NCI-H1694 treated with DMSO at 0.1 percent for 48 hours (cell line): ENCODE measurements around the gene CALCB.

Source experiments
- DNase-seq: peaks from one replicate; lab custom pipeline; 2025; lab: John Stamatoyannopoulos, UW

Gene CALCB

DNA sequence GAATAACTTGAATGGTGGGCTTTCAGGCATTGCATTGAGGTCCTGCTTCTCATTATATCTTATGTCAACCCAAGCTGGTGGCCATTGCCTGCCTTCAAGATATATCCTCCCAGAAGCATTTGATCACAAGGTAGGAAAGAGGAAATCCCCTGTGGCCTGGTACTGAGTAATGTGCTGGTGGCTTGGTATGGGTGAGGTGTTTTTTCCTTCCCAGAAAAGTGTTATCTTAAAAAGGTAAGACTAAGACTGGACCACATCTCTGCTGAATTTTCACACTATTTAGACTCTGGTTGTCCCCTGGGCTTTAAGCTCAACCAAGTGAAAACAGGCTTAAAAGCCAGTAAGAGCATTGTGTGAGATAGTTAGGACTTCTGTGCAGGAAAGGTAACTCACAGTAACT is 45.0 kb downstream of the CALCB start:
- no peak for DNase-seq

DNA sequence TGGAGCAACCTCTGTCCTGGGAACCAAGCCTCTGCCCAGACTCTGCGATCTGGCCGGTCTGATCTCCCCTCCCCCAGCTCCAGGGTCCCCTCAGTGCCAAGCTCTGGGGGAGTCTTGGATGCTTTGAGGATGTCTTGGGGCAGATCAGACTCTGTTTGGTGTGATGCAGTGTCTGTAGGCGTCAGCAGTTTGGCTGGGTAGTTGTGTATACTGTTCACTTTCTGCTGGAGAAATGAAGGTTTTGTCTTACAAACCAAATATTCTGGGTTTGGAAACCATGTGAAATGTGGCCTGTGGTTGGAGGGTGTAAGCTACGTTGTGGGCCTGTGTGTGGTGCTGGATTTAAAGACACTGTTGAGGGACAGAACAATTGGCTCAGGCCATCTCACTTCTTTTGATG is 46.0 kb downstream of the CALCB start:
- DNase-seq = no peak

DNA sequence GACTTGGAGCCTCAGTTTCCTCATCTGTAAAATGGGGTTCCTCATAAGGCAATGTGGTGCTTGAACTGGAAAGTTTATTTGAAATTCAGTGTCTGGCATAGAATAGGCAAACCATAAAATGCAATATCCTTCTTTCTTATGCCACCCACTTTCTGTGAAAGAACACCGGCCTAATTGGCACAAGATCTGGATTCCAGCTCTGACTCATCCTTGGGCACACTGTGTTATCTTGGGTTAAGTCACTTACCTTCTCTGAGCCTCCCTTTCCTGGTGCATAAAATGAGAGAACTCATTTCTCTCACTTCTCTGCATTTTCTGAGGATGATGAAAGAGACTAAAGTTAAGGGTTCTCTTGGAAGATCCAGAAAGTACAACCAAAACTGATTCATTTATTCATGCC is 46.4 kb downstream of the CALCB start:
- no peak for DNase-seq

DNA sequence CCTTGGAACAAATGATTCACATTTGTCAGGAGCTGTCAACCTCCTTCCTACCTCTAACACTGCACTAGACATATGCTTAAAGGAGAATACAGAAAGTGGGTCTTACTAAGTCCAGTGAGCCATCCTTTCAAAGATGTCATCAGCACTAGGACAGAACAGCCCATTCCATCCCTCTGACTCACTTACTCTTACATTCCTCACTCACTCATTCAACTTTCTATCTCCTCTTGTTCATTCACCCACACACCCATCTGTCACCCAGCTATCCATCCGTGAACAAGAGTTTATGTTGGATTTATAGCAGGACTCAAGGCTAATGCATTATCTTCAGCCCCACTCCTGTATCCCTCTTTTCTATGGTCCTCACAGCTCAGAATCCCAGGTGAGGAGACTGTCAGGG is 50.5 kb downstream of the CALCB start:
- DNase-seq = no peak

DNA sequence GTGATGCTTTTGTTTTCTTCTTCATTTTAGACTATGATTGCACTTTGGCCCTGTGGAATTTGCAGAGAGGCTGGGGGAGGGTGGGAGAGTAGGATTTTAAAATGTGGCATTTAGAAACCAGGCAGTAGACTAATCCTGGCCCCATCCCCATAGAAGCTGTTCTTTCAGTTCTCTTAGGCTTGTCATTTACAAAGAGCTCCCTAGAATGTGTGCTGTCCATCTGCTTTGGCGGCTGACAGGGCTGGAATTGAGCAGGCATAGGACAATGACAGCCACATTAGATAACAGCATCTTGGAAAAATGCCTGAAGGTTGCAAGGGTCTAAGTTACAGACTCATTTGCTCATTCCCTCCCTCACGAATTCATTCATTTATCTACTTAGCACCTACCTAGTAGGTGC is 51.1 kb downstream of the CALCB start:
- DNase-seq = no peak

DNA sequence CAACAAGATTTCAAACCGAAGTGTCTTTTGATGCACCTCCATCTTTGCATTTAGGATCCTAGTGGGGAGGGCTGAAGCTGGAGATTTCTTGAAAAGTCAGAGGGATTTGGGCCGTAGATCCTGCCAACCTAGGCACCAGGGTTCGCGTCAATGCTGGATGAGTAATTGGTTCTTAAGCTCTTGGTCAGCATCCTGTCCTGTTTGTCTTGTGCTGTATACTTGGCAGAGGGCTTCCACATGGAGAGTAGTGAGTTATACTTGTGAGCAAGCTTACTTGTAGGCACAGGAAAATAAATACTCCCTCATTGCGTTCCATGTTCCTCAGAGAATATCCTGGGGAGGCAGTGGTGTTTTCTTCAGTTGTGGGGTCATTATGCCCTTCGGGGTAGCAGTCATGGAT is 53.9 kb downstream of the CALCB start:
- no peak for DNase-seq
